Measurements from ENCODE around the gene BRIP1.
"Not testable (repeated sequence)": the region's sequence is repeated elsewhere in the genome, so short reads cannot be mapped to it uniquely, and the experiment has no call there.

Gene BRIP1

GRCh38 chr17:61684818-61685217 lies 178.5 kb downstream of the BRIP1 start:
- no peak for DNase-seq

GRCh38 chr17:61684172-61684571 lies 179.2 kb downstream of the BRIP1 start:
- no peak for DNase-seq

DNA sequence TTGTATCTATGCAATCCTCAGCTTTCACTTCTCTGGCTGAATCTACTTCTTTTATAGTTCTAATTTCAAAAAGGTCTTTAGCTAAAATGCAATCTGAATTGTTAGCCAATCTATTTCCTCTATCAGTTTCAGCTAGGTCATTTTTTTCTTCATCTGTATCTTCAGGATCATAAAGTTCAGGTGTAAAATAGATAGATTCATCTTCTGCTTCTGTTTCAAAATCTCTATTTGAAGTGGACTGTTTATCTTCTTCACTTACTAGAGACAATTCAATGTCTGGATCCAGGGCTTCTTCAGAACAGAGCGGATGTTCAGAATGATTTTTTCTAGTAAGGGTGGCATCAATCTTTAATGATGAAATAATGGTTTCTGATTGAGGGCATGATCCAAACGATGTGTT lies 179.9 kb downstream of the BRIP1 start:
- DNase-seq = no peak

DNA sequence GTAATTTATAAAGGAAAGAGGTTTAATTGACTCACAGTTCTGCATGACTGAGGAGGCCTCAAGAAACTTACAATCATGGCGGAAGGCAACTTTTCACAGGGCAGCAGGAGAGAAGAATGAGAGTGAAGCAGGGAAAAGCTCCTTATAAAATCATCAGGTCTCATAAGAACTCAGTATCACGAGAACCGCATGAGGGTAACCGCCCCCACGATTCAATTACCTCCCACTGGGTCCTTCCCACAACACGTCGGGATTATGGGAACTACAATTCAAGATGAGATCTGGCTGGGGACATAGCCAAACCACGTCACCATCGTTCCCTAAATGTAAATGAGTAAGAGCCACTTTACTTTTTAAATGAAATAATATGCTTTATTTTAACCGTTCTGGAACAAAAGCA lies 182.4 kb downstream of the BRIP1 start:
- DNase-seq = no peak

GRCh38 chr17:61678339-61678738 lies 185.0 kb downstream of the BRIP1 start:
- DNase-seq = no peak

DNA sequence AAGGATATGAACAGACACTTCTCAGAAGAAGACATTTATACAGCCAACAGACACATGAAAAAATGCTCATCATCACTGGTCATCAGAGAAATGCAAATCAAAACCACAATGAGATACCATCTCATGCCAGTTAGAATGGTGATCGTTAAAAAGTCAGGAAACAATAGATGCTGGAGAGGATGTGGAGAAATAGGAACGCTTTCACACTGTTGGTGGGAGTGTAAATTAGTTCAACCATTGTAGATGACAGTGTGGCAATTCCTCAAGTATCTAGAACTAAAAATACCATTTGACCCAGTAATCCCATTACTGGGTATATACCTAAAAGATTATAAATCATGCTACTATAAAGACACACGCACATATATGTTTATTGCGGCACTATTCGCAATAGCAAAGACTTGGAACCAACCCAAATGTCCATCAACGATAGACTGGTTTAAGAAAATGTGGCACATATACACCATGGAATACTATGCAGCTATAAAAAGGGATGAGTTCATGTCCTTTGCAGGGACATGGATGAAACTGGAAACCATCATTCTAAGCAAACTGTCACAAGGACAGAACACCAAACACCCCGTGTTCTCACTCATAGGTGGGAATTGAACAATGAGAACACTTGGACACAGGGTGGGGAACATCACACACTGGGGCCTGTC lies 186.0 kb downstream of the BRIP1 start:
- DNase-seq = not testable (repeated sequence)

DNA sequence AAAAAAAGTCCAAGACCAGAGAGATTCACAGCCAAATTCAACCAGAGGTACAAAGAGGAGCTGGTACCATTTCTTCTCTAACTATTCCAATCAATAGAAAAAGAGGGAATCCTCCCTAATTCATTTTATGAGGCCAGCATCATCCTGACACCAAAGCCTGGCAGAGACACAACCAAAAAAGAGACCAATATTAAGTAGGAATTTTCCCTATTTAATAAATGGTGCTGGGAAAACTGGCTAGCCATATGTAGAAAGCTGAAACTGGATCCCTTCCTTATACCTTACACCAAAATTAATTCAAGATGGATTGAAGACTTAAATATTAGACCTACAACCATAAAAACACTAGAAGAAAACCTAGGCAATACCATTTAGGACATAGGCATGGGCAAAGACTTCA lies 186.8 kb downstream of the BRIP1 start:
- not testable (repeated sequence) for DNase-seq

GRCh38 chr17:61674609-61675008 lies 188.7 kb downstream of the BRIP1 start:
- not testable (repeated sequence) for DNase-seq

DNA sequence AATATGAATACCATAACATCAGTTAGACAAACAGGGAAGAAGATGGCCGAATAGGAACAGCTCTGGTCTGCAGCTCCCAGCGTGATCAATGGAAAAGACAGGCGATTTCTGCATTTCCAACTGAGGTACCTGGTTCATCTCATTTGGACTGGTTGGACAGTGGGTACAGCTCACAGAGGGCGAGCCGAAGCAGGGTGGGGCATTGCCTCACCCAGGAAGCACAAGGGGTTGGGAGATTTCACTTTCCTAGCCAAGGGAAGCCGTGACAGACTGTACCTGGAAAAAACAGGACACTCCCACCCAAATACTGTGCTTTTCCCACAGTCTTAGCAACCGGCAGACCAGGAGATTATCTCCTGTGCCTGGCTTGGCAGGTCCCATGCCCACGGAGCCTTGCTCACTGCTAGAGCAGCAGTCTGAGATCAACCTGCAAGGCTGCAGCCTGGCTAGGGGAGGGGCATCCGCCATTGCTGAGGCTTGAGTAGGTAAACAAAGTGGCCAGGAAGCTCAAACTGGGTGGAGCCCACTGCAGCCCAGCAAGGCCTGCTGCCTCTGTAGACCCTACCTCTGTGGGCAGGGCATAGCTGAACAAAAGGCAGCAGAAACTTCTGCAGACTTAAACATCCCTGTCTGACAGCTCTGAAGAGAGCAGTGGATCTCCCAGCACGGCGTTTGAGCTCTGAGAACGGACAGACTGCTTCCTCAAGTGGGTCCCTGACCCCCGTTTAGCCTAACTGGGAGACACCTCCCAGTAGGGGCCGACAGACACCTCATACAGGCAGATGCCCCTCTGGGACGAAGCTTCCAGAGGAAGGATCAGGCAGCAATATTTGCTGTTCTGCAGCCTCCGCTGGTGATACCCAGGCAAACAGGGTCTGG lies 190.1 kb downstream of the BRIP1 start:
- DNase-seq = not testable (repeated sequence)

DNA sequence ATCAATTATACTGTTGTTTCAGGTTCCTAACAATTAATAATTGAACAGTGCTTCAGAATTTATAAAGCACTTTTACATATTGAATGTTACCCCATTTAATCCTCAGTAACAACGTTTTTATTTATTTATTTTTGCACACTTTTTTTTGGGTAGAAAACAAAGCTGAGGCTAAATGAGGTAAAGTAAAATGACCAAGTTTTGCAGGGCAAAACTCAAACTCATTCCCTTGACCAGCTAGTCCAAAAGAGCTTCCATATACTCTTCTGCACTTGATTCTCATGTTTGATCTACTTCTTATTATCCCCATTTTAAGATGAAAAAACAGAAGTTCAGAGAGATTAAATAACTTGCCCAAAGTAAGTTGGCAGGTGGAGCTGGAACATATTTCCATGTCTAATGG lies 191.2 kb downstream of the BRIP1 start:
- DNase-seq = no peak

GRCh38 chr17:61670691-61671090 lies 192.6 kb downstream of the BRIP1 start:
- DNase-seq = no peak

DNA sequence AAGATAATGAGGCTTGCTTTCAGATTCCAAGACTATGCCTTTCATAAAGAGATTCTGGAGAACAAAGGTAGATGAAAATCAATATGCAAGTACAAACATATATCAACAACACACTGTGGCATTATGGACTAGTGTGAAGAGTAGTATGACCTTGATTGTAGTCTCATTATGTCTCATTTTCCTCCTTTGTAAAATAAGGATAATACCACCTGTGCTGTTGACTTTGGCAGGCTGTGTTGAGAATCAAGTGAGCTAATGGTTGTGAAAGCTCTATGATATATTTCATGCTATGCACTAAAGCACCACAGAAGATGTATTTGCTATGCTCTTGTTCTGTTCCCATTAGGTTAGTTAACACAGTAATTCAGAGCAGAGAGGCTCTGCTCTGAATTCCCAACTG lies 193.8 kb downstream of the BRIP1 start:
- DNase-seq = no peak

GRCh38 chr17:61668486-61668885 lies 194.8 kb downstream of the BRIP1 start:
- no peak for DNase-seq

GRCh38 chr17:61666406-61667088 lies 196.8 kb downstream of the BRIP1 start:
- DNase-seq = not testable (repeated sequence)

- DNase-seq = no peak
Measured at GRCh38 chr17:61663310-61663709, 200.0 kb downstream of the BRIP1 start.

DNA sequence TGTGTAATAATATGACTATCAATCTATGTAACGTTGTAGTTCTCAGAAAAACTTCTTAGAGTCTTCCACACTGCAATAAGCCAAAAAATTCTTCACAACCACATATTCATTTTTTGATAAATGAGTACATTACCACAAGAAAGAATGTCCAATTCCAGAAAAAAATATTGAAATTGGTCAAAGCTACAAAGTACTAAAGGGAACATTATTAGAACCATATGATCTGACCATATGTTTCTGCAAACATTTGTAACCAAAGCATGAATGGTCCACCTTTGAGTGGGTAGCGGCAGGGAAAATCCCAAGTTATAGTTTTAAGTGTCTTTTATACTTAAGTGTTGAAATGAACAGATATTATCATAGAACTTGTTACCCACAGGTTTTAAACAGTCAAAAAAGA lies 200.6 kb downstream of the BRIP1 start:
- DNase-seq = no peak

GRCh38 chr17:61662186-61662585 lies 201.1 kb downstream of the BRIP1 start:
- DNase-seq = no peak

DNA sequence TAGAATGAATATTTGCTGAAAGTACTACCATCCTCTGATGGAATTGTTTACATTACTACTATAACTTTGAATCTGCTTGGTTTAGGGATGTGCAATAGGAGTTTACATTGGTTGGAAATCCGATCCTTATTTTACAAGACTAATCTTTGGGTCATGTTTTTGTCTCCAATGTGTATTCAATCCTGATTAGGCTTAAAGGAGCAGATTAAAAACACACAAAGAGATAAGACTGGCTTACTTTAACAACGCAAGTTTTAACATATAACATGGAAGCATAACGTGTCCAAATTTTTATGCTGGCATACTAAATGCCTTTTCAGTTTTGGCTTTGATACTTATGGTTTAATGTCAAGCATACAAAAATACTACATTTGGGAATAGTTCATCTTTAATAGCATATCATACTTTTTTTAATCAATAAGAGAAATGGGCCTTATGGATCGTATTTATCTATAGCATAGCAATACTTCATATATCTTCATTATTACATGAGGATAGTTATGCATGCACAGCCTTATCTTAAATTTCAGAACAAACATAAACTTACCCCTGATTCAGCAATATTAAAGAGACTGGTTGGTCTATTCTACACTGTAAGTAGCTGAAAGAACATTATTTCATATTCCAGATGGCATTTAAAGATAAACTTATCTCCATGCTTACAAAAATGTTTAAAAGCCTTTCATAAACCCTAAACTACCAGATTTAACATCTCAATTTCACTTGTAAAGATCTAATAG lies 202.4 kb downstream of the BRIP1 start:
- DNase-seq = no peak

GRCh38 chr17:61659437-61659836 lies 203.9 kb downstream of the BRIP1 start:
- DNase-seq = no peak

DNA sequence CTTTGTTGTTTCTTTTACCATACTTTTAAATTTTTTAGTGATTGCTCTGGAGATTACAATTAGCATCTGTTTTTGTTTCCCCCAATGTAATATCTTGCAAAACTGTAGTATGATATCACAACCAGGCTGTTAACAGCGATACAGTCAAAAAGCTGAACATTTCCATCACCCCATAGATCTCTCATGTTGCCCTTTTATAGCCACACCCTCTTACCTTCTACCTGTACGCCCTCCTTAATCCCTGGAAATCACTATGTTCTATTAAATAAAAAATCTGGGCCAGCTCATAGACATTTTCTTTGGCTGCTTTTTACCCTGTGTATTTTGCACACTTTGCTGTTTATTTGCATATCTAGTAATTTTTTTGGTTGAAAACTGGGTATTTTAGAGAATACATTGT lies 205.1 kb downstream of the BRIP1 start:
- no peak for DNase-seq

- no peak for DNase-seq
Measured at GRCh38 chr17:61657338-61657737, 206.0 kb downstream of the BRIP1 start.

DNA sequence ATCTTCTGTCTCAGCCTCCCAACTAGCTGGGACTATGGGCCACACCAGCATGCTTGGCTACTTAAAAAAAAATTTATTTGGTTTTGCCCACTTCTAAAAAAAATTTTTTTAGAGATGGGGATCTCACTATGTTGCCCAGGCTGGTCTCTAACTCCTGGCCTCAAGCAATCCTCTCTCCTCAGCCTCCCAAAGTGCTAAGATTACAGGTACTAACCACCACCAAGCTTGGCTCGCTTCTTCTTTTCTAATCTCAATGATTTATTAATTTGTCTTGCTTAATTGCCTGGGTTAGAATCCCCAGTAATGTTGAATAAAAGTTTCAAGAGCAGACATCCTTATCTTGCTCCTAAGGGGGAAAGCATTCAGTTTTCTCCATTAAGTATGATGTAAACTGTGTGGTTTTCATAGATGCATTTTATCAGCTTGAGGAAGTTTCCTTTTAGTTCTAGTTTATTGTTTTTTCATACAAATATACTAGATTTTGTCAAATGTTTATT lies 206.6 kb downstream of the BRIP1 start:
- DNase-seq = peak; percentile 25

- no peak for DNase-seq
Measured at GRCh38 chr17:61650749-61651148, 212.6 kb downstream of the BRIP1 start.

Measured in NCI-H226 (cell line).